Measurements from ENCODE around the gene PARS2. TPM values are rescaled to one million over a fixed set of nuclear protein-coding genes. Genes with fewer than 3 reads are reported as not detected.

The PARS2 gene
- polyA plus RNA-seq, 1 donor from 2014 or later: 1.9 TPM

DNA sequence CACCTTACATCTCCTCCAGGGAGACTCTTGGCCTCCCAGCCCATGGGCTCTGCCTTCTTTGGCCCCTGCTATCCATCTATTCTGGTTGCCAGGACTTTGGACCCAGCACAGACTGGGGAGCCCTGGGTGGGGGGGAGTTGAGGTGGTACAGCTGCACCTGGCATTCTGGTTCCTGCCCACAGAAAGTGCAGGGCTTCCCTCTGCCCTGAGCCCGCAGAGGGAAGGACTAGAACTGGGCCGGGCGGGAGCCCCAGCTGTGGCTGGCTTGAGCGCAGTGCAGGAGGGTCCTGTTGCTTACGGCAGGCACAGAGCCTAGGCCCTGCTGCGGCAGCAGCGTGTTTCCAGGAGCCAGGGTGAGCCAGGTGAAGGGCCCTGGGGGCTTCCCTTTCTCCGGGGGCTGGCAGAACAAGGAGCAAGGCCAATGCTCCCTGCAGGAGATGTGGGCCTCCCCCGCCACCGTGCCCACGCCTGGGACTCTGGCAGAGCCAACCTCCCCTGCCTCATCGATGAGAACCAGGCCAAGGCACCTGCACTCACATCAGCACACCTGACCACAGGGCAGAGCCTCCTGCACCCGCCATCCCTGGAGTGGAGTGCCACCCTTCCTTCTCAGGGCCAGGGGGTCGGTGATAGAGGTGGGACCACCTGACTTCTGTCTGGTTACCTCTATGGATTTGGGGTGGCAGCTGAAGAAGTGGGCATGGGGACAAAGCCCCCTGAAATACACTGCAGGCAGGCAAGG lies 16.1 kb downstream of the PARS2 start:
- TF ChIP-seq SMC3 (conservative IDR thresholded peaks at IDR 0.05; ENCODE audit: poor library complexity) (no peak), POLR2AphosphoS5 (IDR thresholded peaks at IDR 0.05) (no peak)
- Histone ChIP-seq H2AFZ (ENCODE audit: low read depth, low read length) (no peak overlapping the region), H3K9me2 (ENCODE audit: insufficient read depth, low read length) (no peaks in the 10 kb centered on the region), H3F3A (ENCODE audit: insufficient read depth, low read length, poor library complexity, severe bottlenecking) (no peaks in the 10 kb centered on the region), H4K20me1 (ENCODE audit: insufficient read depth) (no peaks in the 10 kb centered on the region), H3K4me3 (ENCODE audit: low read length) (no peak overlapping the region), H3K27me3 (ENCODE audit: insufficient read depth, low read depth, low read length) (no peaks in the 10 kb centered on the region), H3K27ac (ENCODE audit: low read length) (no peak overlapping the region), H3K4me2 (ENCODE audit: low read length) (no peak overlapping the region), H3K36me3 (ENCODE audit: insufficient read depth, low read length) (no peaks in the 10 kb centered on the region), H3K9me3 (ENCODE audit: low read length) (no peaks in the 10 kb centered on the region), H3K9ac (ENCODE audit: low read length) (no peak overlapping the region), H3K79me2 (replicated peaks; ENCODE audit: insufficient read depth, low read length) (no peaks in the 10 kb centered on the region)

- Histone ChIP-seq H2AFZ (ENCODE audit: low read depth, low read length) (no peak overlapping the region), H3K9ac (ENCODE audit: low read length) (no peak overlapping the region), H3K4me2 (ENCODE audit: low read length) (no peak overlapping the region), H3K79me2 (replicated peaks; ENCODE audit: insufficient read depth, low read length) (no peaks in the 10 kb centered on the region), H3K27me3 (ENCODE audit: insufficient read depth, low read depth, low read length) (no peaks in the 10 kb centered on the region), H3K36me3 (ENCODE audit: insufficient read depth, low read length) (no peaks in the 10 kb centered on the region), H3K9me2 (ENCODE audit: insufficient read depth, low read length) (no peaks in the 10 kb centered on the region), H3K27ac (ENCODE audit: low read length) (no peak overlapping the region), H3K4me3 (ENCODE audit: low read length) (no peak overlapping the region), H4K20me1 (ENCODE audit: insufficient read depth) (no peaks in the 10 kb centered on the region), H3F3A (ENCODE audit: insufficient read depth, low read length, poor library complexity, severe bottlenecking) (no peaks in the 10 kb centered on the region), H3K9me3 (ENCODE audit: low read length) (no peaks in the 10 kb centered on the region)
- no peak for TF ChIP-seq MXI1 (conservative IDR thresholded peaks at IDR 0.05; ENCODE audit: poor library complexity, severe bottlenecking)
Observed at GRCh38 chr1:54745864-54746263, 18.5 kb downstream of the PARS2 start.

GRCh38 chr1:54745274-54745673 lies 19.0 kb downstream of the PARS2 start:
- Histone ChIP-seq H3K9me2 (ENCODE audit: insufficient read depth, low read length) (no peaks in the 10 kb centered on the region), H3K27me3 (ENCODE audit: insufficient read depth, low read depth, low read length) (no peaks in the 10 kb centered on the region), H4K20me1 (ENCODE audit: insufficient read depth) (no peaks in the 10 kb centered on the region), H3K79me2 (replicated peaks; ENCODE audit: insufficient read depth, low read length) (no peaks in the 10 kb centered on the region), H3F3A (ENCODE audit: insufficient read depth, low read length, poor library complexity, severe bottlenecking) (no peaks in the 10 kb centered on the region), H2AFZ (ENCODE audit: low read depth, low read length) (no peak overlapping the region), H3K4me2 (ENCODE audit: low read length) (no peak overlapping the region), H3K27ac (ENCODE audit: low read length) (no peak overlapping the region), H3K9me3 (ENCODE audit: low read length) (no peaks in the 10 kb centered on the region), H3K4me3 (ENCODE audit: low read length) (no peak overlapping the region), H3K9ac (ENCODE audit: low read length) (no peak overlapping the region), H3K36me3 (ENCODE audit: insufficient read depth, low read length) (no peaks in the 10 kb centered on the region)
- TF ChIP-seq TAF1 (IDR thresholded peaks at IDR 0.05; ENCODE audit: low read depth) (no peak), EZH2 (IDR thresholded peaks at IDR 0.05; ENCODE audit: borderline replicate concordance, insufficient read depth, low read length, poor library complexity, severe bottlenecking) (no peak), RAD21 (conservative IDR thresholded peaks at IDR 0.05) (no peak), MXI1 (conservative IDR thresholded peaks at IDR 0.05; ENCODE audit: poor library complexity, severe bottlenecking) (no peak), POLR2AphosphoS5 (IDR thresholded peaks at IDR 0.05) (no peak), EP300 (conservative IDR thresholded peaks at IDR 0.05; ENCODE audit: poor library complexity, severe bottlenecking) (no peak), CTCF (IDR thresholded peaks at IDR 0.05; ENCODE audit: poor library complexity, severe bottlenecking) (no peak), REST (IDR thresholded peaks at IDR 0.05; ENCODE audit: borderline replicate concordance) (no peak), SMC3 (conservative IDR thresholded peaks at IDR 0.05; ENCODE audit: poor library complexity) (no peak)
